HG03558 (cell line): ENCODE measurements around the gene ARHGEF6.

Experiments
- ATAC-seq: cut with Tn5 transposase; IDR thresholded peaks from one replicate; pipeline ENCODE4 v1.9.1; 2021; ENCODE audit warnings: moderate number of reproducible peaks; ENCODE audit not compliant: unreplicated experiment; ENCODE audit errors: extremely low read depth

Gene ARHGEF6

DNA sequence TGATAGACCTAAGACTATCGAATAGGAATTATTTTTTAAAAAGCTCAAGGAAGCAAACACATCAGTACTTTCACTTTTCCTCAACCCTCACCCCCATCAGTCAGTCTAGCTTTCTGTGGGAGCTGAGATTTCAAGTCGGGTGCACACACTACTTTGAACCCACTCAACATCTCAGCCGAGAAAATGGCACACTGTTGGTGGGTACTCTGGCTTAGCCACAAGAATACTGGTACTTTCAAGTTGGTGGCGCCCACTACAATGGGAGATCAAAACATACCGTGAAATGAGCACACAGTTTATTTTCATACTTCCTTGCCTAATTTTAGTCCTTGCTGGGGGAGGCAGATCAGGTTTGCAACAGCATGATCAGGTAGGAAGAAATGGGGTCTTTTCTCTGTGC, 122.6 kb downstream of the ARHGEF6 start:
- no peak for ATAC-seq

DNA sequence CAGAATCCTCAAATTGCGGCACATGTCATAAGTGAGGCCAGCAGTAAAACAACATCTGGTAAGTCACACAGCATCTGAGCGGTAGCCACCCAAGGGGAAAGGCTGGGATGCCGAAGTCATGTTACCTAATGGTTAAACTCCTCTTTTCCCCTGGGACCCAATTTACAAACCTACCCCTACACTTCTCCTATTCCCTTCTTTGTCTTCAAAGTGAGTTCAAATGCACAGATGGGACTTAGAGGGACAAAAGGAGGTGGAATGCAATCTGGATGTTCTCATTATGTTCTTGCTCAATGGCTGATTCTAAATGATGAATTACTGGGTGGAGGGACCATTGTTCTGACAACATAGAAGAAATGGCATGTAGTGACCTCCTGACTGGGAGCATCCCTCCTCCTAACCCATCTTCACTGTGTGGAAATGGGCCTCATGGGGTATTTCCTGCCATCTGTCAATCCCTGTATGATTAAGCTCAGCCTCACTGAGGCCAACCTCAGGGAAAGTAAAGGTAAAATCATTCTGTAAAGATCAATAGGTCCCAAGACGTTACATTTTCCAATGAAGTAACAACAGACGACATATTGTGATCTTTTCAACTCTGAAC, 124.3 kb downstream of the ARHGEF6 start:
- ATAC-seq: no peak

DNA sequence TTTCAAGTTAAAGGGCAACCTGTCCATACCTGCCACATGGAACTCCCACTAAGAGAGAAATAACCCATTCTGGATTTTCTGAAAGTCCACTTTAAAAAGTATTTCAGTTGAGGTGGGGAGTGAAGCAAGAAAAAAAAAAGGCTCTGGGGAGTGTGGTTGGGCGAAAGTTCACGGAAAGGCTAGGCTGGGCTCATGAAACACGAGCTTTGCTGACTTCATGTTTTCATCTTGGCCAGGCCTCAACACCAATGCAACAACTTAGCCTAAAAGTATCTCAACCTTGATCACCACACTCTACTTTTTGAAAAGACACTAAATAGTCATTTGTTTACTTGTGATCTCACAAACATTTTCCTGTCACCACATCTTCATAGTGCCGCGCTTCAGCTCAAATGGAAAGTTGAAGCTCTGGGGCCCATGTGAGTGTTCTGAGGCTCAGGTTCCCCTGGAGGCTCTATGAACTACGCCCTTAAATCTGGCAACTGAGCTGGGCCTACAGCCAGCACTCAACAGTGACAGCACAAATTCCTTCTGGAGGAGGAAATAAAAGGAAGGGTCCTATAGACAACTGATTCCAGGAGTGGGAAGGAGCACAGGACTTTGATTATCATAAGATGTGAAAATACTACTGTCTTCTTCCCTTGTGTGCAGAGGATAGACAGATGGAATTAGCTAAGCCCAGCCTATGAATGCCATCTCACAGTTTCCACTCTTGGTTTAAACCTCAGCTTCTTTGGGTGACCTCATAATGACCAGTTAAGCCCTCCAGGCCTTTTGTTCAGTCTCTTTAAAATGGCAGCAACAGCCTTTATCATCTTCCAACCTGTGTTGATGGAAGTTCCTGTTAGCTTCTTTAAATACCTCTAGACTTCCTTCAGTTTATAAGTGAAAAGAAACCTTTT, 127.7 kb downstream of the ARHGEF6 start:
- ATAC-seq: no peak

DNA sequence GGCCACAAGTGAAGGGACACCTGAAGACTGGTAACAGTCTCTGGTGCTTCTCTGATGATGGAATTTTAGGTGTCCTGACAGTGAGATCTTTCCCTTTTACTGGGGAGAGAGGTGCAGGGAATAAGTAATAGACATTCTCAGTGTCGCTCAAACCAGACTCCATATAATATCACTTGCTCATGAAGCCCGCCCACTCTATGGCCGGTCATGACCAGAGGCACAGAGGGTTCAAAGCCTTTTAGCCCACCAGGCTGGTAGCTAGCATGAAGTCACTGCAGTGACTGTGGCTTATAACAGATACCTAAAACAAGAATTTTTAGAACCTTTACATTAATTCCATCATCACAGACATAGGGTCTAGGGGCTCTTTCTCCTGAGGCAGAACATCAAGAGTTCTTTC, 129.9 kb downstream of the ARHGEF6 start:
- ATAC-seq: no peak

DNA sequence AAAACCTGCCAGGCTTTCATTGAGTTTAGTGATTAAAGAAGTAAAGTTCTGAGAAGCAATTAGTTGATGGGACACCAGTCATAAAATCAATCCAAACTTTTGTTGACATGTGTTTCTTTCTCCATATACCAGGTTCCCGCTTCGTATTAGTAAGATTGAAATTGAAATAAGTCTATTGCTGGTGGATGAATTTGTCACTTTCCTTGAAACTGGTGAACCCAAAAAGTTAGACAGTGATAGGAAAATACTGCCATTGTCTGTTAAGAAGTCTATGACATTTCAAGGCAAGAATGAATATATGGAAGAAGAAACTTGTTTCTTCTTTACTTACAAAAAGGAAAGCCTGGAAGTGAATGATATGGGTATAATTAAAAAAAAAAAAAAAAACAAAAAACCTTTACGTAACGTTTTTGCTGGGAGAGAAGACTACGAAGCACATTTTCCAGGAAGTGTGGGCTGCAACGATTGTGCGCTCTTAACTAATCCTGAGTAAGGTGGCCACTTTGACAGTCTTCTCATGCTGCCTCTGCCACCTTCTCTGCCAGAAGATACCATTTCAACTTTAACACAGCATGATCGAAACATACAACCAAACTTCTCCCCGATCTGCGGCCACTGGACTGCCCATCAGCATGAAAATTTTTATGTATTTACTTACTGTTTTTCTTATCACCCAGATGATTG, 132.9 kb downstream of the ARHGEF6 start, which contains the start of gene CD40LG:
Gene CD40LG (plus strand): TSS at position 482 of the 684 bp plus-strand sequence. CDS start 91 bp downstream, at position 573.
- ATAC-seq: no peak

DNA sequence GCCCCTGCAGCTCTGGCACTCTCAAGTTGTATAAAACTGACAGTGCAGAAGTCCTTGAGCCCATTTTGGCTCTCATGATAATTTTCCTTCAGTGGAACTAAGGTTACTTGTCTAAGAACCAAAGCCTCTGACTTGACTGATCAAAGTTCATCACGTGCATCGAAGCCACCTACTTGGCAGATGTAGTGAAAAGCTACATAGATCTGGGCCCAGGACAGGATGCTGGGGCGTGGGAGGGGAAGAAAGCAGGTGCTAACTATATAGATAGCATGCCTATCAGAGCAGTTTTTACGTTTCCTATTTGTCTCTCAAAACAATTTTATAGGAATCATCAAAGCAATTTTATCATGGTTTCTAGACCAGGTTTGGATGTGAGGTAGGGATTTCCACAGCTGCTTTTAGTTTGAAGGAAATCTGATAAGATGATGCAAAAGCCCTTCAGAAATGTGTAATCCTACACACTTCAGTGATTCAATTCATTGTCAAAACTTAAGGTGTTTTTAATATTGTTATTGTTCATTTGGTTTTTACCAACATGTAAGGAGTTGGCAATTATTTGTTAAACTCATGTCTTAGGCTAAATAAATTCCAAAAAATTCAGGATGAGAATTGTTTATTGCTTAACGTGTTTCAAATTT, 134.0 kb downstream of the ARHGEF6 start:
- no peak for ATAC-seq

DNA sequence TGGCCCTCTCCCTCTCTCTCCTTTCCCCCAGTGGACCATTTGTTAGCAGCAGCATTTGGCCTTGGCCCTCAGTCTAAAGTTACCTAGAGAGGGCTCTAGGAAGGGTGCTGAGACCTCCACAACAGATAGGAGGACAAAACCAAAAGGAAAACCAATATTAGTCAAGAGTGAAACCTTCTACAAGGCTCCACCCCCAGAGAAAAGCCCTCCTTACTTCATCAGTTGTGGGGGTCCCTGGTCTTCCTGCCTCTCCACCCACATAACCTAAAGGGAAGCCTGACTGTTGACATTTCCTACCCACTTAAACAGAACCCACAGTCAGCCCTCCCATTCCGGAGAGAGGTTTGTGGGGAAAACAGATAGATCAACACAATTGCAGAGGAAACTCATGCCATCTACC, 137.5 kb downstream of the ARHGEF6 start:
- no peak for ATAC-seq

DNA sequence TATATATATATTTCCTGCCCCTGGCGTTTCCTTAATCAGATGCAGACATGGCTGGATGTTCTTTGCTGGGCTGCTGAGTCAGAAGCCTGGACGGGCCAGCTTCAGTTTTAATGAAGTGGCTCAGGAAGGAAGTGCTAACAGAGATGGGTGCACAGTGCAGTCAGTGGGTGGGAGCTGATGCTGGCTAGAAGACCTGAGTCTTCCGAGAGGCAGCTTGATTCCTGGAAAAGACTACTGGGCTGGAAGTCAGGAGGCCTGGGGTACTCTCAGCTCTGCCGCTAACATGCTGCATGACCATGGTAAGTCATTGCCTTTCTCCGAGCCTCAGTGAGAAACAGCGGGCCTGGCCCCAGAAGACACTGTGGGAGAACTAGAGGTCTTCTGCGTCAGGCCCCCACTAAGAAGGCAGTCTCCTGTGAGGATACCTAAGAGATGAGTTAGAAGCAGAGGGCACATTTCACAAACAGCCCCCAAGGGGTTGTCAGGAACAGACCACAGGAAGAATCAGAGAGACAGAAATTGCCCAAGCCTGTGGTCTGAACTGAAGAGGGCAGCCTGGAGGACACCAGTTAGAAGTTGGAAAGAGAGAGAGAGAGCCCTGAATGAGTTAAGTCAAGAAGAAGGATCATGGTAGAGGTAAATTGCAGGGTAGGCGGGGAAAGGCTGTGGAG, 141.1 kb downstream of the ARHGEF6 start:
- ATAC-seq: no peak

DNA sequence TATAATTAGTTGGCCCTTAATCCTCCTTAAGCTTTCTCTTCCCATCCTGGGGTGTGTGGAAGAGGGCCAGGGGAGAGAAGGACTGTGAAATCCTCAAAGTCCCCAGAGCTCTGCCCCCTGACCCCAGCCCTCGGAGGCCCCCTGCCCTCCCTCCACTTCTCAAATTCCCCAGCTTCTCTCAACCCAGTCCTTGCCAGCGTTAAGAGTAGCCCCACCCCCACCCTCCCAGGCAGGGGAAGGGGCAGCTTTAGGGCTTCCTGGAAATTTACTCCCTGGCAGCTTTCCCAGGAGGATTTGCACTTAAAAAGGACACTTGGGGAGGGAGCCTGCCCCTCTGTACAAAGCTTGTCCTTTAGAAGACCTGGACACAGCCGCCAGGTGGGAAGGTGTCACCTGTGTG, 144.6 kb downstream of the ARHGEF6 start:
- ATAC-seq: no peak

DNA sequence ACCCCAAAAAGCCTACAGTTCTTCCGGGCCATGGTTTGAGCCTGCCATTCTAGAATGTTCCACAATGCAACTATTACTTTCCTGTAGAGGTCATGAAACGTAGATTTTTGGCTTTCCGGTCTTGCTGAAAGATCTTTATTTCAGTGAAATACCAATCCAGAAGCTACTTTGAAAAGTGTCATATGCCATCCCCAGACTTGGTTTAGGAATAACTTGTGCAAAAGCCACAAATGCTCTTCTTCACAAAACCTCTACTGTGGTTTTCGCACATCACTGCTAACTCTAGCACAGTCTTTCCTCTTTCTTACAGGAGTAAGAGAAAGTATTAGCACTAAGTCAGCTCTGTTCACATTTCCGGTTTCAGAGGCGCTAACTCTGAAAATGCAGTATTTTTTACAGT, 145.5 kb downstream of the ARHGEF6 start:
- ATAC-seq: no peak

DNA sequence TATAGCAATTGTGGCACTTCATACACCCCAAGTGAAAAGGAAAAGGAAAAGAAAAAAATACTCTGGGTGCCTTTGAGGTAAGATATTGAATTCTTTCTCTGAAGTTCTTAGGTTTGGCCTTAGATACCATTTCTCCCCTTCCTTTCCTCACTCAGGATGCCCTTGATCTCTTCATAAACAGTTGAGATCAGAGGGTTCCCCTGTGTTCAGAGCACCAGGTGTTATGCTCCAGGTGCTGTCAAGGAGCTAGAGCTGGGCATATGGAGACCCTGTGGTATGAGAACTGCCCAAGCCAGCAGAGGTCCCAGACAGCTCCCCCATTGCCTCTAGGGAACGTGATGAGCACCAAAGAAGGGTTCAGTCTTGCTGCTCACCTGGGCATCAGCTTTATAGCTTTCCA, 149.9 kb downstream of the ARHGEF6 start:
- no peak for ATAC-seq

DNA sequence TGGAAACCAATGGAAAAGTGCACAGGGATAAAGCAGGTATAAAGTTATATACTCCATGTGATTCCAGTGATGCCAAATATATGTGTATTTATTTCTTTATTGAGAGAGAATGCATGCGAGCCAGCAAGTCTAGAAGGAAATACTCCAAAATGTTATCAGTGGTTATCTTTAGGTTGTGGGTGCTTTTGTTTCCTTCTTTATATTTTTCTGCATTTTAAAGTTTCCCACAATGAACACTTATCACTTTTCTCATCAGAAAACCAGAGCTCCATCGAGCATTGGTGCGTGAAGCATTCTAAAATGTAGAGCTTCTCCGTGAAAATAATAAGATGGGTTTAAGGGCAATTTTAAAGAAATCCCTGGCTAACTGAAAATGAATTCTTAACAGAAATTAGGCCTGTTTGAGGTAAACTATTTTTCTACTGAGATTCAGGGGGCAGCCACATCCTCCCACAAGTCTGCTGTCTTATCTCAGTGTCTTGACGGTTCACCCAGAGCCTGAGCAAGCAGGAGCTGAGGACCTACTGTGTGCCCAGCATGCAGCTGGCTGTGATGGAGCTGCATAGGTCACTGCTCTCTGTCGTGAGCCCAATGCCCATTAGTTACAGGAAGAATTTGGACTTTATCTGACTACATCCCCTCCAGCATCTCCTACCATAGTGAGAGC, 151.5 kb downstream of the ARHGEF6 start:
- no peak for ATAC-seq

DNA sequence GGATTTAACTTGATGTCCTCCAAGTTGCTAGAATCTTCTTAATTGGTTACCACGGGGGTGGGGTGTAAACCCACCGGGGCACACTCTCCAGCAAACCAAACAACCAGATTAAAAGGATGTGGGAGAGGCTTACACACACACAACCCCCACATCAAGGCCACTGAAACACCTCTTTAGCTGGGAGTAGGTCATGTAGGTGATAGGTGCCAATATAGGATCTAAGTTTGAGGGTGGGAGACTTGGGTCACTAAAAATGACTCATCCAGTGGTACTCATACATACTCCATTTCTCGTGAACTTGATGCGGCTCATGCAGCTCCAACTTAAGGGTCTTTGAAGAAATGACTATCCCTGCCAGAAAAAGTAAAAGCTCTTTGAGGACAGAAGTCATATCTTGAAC, 153.3 kb downstream of the ARHGEF6 start:
- no peak for ATAC-seq

DNA sequence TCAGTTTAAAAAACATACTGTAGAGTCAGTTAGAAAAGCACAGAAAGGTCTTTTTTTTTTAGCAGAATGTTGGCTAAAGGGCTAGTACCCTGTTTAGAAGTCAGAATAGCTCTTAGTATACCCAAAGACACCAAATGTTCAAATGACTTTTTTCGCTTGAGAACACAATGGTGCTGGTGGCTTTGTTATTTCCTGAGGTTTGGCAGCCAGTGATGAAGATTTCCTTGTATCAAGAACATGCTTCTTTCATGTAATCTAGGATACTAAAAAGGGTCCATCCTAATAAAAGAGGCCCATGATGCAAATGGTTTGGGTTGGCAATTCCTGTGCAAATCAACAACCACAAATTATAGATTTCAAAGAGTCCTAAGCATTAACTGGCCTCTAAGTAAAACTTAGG, 153.8 kb downstream of the ARHGEF6 start:
- ATAC-seq: no peak

DNA sequence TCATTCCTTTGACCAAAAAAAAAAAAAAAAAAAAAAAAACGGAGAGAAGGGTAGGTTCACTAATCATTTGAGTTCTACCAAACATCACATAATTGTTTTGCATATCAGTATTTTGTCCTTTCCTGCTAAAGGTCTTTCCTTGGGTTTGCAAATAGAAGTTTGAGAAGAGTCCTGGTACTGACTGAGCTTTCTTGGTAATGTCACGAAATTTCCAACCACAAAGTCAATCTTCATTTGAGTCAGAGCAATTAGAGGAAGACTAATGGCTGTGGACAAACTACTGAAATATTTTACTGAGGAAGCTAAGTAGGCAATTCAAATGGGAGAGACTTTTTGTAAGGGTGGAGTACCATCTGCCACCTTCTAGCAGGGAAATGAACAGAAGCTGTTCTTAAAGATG, 154.5 kb downstream of the ARHGEF6 start:
- no peak for ATAC-seq

DNA sequence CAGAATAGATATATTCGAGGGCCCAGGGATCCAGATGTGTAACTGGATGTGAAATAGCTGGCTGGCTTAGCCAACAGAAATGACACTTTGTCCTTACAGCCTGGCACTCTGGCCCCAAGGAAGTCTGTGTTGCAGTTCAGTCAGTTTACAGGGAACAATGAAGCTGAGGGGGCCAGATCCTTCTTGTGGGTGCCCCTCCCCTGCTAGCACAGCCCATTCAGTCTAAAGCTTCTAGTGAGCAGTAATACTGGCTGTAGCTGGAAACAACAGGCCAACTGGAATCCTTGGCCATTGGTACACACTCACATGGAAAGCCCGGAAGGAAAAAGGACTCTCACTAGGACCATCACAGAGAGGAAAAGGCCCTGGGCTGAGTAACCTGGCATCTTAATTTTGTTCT, 155.5 kb downstream of the ARHGEF6 start:
- no peak for ATAC-seq

DNA sequence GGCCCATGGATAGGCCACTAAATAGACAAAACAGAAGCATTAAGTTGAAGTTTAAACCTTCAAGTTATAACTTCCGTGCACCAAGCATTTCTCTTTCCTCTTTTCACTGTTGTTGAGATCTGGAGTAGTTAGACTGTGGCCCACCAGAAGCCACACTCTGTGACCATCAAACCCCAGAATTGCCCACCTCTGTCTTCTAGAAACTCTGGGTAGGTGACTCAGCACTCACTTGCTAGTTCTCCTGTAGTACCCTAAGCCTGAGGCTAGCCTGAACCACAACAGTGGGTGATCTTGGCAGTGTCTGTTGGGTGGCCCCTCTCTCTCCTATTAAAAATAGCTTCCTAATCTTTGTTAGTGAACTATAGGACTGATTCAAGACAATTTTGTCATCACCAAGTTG, 157.3 kb downstream of the ARHGEF6 start:
- ATAC-seq: no peak

DNA sequence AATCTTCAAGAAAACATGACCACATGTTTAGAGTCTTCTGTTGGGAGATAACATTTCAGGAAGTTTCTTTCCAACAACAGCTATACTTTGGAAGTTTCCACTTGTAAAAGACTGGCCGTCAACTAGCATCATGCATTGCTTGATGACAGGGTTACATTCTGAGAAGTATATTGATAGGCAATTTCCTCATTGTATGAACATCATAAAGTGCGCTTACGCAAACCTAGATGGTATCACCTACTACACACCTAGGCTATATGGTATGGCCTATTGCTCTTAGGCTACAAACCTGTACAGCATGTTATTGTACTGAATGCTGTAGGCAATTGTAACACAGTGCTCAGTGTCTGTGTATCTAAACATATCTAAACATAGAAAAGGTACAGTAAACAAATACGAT, 158.2 kb downstream of the ARHGEF6 start:
- no peak for ATAC-seq

DNA sequence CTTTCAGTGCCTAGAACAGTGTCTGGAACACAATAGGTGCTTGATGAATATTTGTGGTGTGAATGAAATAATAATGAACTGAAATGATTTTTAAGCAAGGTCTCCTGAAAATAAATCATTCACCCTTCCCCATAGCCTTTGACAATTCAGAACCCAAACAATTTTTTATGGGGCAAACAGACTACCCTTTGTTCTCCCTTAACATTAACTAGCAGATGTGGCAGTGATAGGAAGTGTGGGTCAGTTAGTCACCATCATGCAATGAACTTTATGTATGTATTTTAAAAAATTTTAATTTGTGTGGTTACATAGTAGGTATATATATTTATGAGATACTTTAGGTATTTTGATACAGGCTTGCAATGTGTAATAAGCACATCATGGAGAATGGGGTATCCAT, 160.0 kb downstream of the ARHGEF6 start:
- no peak for ATAC-seq
